KOPT-K1 (cell line): ENCODE data around the gene AGBL4.

Experiments used
- H3K27ac ChIP-seq: fragments of 200-600 bp; sonication (generic); 2 replicates; pipeline ENCODE4 v1.5.1; 2016; ENCODE audit warnings: antibody characterized with exemption, mild to moderate bottlenecking, low read depth, low read length; ENCODE audit not compliant: poor library complexity, severe bottlenecking
- H3K36me3 ChIP-seq: fragments of 200-600 bp; sonication (generic); 2 replicates; pipeline ENCODE4 v1.5.1; 2017; ENCODE audit warnings: antibody characterized with exemption, mild to moderate bottlenecking, low read length, moderate library complexity; ENCODE audit not compliant: insufficient read depth
- H3K9me3 ChIP-seq: fragments of 200-600 bp; sonication (generic); 2 replicates; pipeline ENCODE4 v1.5.1; 2017; ENCODE audit warnings: antibody characterized with exemption, low read length, mild to moderate bottlenecking; ENCODE audit not compliant: insufficient read depth, poor library complexity, severe bottlenecking

The AGBL4 gene

GRCh38 chr1:49424782-49425181 lies 599.0 kb downstream of the AGBL4 start:
- no peak overlapping the region for H3K27ac ChIP-seq

GRCh38 chr1:49416758-49417157 lies 607.0 kb downstream of the AGBL4 start:
- H3K27ac ChIP-seq: no peak overlapping the region
- no peaks in the 10 kb centered on the region for H3K36me3 ChIP-seq
- H3K9me3 ChIP-seq: no peaks in the 10 kb centered on the region

More at GRCh38 chr1:49424782-49425181, 599.0 kb downstream of the AGBL4 start:
- Histone ChIP-seq H3K36me3 (no peaks in the 10 kb centered on the region), H3K9me3 (no peaks in the 10 kb centered on the region)

GRCh38 chr1:49408346-49408745 lies 615.4 kb downstream of the AGBL4 start:
- Histone ChIP-seq H3K27ac (no peak overlapping the region), H3K36me3 (no peaks in the 10 kb centered on the region), H3K9me3 (no peaks in the 10 kb centered on the region)

GRCh38 chr1:49397086-49397485 lies 626.7 kb downstream of the AGBL4 start:
- Histone ChIP-seq H3K9me3 (no peaks in the 10 kb centered on the region), H3K27ac (no peak overlapping the region), H3K36me3 (no peaks in the 10 kb centered on the region)

- H3K27ac ChIP-seq: no peak overlapping the region
- H3K9me3 ChIP-seq: no peaks in the 10 kb centered on the region
- H3K36me3 ChIP-seq: no peaks in the 10 kb centered on the region
Measured at GRCh38 chr1:49394200-49394599, 629.6 kb downstream of the AGBL4 start.

- no peak overlapping the region for H3K27ac ChIP-seq
- no peaks in the 10 kb centered on the region for H3K36me3 ChIP-seq
- H3K9me3 ChIP-seq: no peaks in the 10 kb centered on the region
Measured at GRCh38 chr1:49389699-49390098, 634.1 kb downstream of the AGBL4 start.

GRCh38 chr1:49364676-49365075 lies 659.1 kb downstream of the AGBL4 start:
- Histone ChIP-seq H3K36me3 (no peaks in the 10 kb centered on the region), H3K27ac (no peak overlapping the region), H3K9me3 (no peaks in the 10 kb centered on the region)

GRCh38 chr1:49363628-49364027 lies 660.1 kb downstream of the AGBL4 start:
- H3K36me3 ChIP-seq: no peaks in the 10 kb centered on the region
- no peak overlapping the region for H3K27ac ChIP-seq
- H3K9me3 ChIP-seq: no peaks in the 10 kb centered on the region

GRCh38 chr1:49358036-49358435 lies 665.7 kb downstream of the AGBL4 start:
- no peaks in the 10 kb centered on the region for H3K9me3 ChIP-seq
- H3K36me3 ChIP-seq: no peaks in the 10 kb centered on the region
- no peak overlapping the region for H3K27ac ChIP-seq

- no peaks in the 10 kb centered on the region for H3K9me3 ChIP-seq
- no peaks in the 10 kb centered on the region for H3K36me3 ChIP-seq
- no peak overlapping the region for H3K27ac ChIP-seq
Measured at GRCh38 chr1:49356594-49356993, 667.2 kb downstream of the AGBL4 start.

GRCh38 chr1:49351768-49352167 lies 672.0 kb downstream of the AGBL4 start:
- Histone ChIP-seq H3K9me3 (no peaks in the 10 kb centered on the region), H3K36me3 (no peaks in the 10 kb centered on the region), H3K27ac (no peak overlapping the region)

- Histone ChIP-seq H3K36me3 (no peaks in the 10 kb centered on the region), H3K9me3 (no peaks in the 10 kb centered on the region), H3K27ac (no peak overlapping the region)
Measured at GRCh38 chr1:49346767-49347349, 676.9 kb downstream of the AGBL4 start.

GRCh38 chr1:49340576-49340975 lies 683.2 kb downstream of the AGBL4 start:
- no peaks in the 10 kb centered on the region for H3K36me3 ChIP-seq
- H3K27ac ChIP-seq: no peak overlapping the region
- no peaks in the 10 kb centered on the region for H3K9me3 ChIP-seq

- Histone ChIP-seq H3K27ac (no peak overlapping the region), H3K36me3 (no peaks in the 10 kb centered on the region), H3K9me3 (no peaks in the 10 kb centered on the region)
Measured at GRCh38 chr1:49339043-49339442, 684.7 kb downstream of the AGBL4 start.

GRCh38 chr1:49337251-49337650 lies 686.5 kb downstream of the AGBL4 start:
- H3K27ac ChIP-seq: no peak overlapping the region
- H3K9me3 ChIP-seq: no peaks in the 10 kb centered on the region
- no peaks in the 10 kb centered on the region for H3K36me3 ChIP-seq

GRCh38 chr1:49333906-49334305 lies 689.8 kb downstream of the AGBL4 start:
- Histone ChIP-seq H3K9me3 (no peaks in the 10 kb centered on the region), H3K36me3 (no peaks in the 10 kb centered on the region), H3K27ac (no peak overlapping the region)
